HL-60 (cell line): ENCODE results near the gene GYG2.

Experiments used
- CTCF ChIP-seq: IDR thresholded peaks from one replicate; pipeline ENCODE4 v1.5.1; 2011; ENCODE audit warnings: low read length, control low read depth, inconsistent platforms; ENCODE audit not compliant: insufficient read depth
- POLR2AphosphoS5 ChIP-seq: IDR thresholded peaks from 2 replicates; pipeline ENCODE4 v1.6.1; 2012; ENCODE audit warnings: low read depth

- TF ChIP-seq CTCF (no peak), POLR2AphosphoS5 (no peak)
Observed at GRCh38 chrX:2837961-2838360, 9.2 kb downstream of the GYG2 start.
